Ovary (tissue), 9 donors: Measurements from ENCODE around the gene HOATZ. TPM values are rescaled to one million over a fixed set of nuclear protein-coding genes. Genes with fewer than 3 reads are reported as not detected.

Experiments
- DNase-seq, 5 donors: peaks; one replicate each; pipeline ENCODE4 v3.0.0-alpha.2; 2019 to 2020
- H3K27ac ChIP-seq, 2 donors: fragments of 200-600 bp; one replicate each; pipeline versions ENCODE4 v1.5.1 to v1.8.0; 2019 to 2022
- H3K27me3 ChIP-seq: fragments of 200-600 bp; one replicate; pipeline ENCODE4 v1.8.0; 2022
- H3K36me3 ChIP-seq: fragments of 200-600 bp; sonication (generic); one replicate; pipeline ENCODE4 v1.5.1; 2019
- H3K4me1 ChIP-seq: one replicate; pipeline ENCODE4 v1.8.1; 2013; ENCODE audit warnings: mild to moderate bottlenecking, moderate library complexity; ENCODE audit not compliant: insufficient read depth
- H3K4me3 ChIP-seq: fragments of 200-600 bp; sonication (generic); one replicate; pipeline ENCODE4 v1.5.1; 2017
- H3K9me3 ChIP-seq, 2 donors: fragments of 200-600 bp in 1 of 2; sonication (generic) in 1 of 2; one replicate each; pipeline versions ENCODE4 v1.5.1 to v1.8.1; 2013 to 2019; ENCODE audit warnings: mild to moderate bottlenecking in 1 of 2, moderate library complexity in 1 of 2
- CTCF ChIP-seq, 3 donors: fragments of 450-650 bp in 2 of 3; fragments of 200-600 bp in 1 of 3; IDR thresholded peaks; one replicate each; pipeline versions ENCODE4 v1.5.1 to v1.8.0; 2016 to 2022; ENCODE audit warnings: antibody characterized with exemption in 3 of 3, mild to moderate bottlenecking in 1 of 3
- EP300 ChIP-seq: sonication (generic); formaldehyde crosslinking; IDR thresholded peaks from one replicate; pipeline ENCODE4 v1.6.1; 2017; ENCODE audit warnings: antibody characterized with exemption
- POLR2A ChIP-seq: fragments of 450-650 bp; IDR thresholded peaks from one replicate; pipeline ENCODE4 v1.6.1; 2017; ENCODE audit warnings: antibody characterized with exemption, mild to moderate bottlenecking, moderate library complexity
- WGBS, 3 donors: extraction: QIAGEN DNeasy Blood & Tissue Kit in 1 of 3; methylation state at CpG; one replicate each; pipeline versions ENCODE4 v1.1.5 to v1.1.7; 2013 to 2017; 5-methylcytosine and 5-hydroxymethylcytosine counted together
- intact Hi-C, 4 donors: fragments of 100-400 bp; cut with DNase I; formaldehyde crosslinking; loops; one replicate each; pipeline versions ENCODE4 v1.11.0 to v1.15.1; 2022 to 2023
- polyA plus RNA-seq, 2 donors: library from polyadenylated mRNA; stranded (reverse); fragments of 200-250 nt in 1 of 2; fragments of 350-450 nt in 1 of 2; fragmentation: Illumina TruSeq in 1 of 2; extraction: RNeasy Lipid Tissue Mini Kit (QIAGEN cat#74804) in 1 of 2; gene quantifications; one replicate each; pipeline ENCODE4 v1.2.3, GENCODE V29; 2013 to 2014
- total RNA-seq, 7 donors: library from RNA; depleted of rRNA in 2 of 7; stranded (reverse); fragments of >200 nt in 2 of 7; fragmentation: NEBNext Ultra II Directional in 3 of 7; extraction: Animal tissue kit (Norgen Biotek cat#: 25700) in 3 of 7; gene quantifications; one replicate each; pipeline versions ENCODE4 v1.1.0 to v1.2.4, GENCODE V29; 2016 to 2023
- donor health status: DM: no; HTN: no; CAD: no; lungs with moderate emphysema.
- donor health status: DM: no; HTN: no; CAD: no.
- donor health status: Bipolar disorder and iron deficiency.
- donor health status: DM: yes; HTN: yes; CAD: no.
- donor health status: DM: no; HTN: no; CAD: no.
- donor health status: DM: yes; HTN: yes; CAD: no.

Gene HOATZ
- total and polyA plus RNA-seq, 9 donors: 0.34 to 30.8 (median 1.9) TPM; not detected in 3

GRCh38 chr11:111513240-111513605 lies 1.4 kb upstream of the HOATZ start:
- Histone ChIP-seq H3K36me3 (no peaks in the 10 kb centered on the region), H3K4me1 (peaks cover 6% of the 10 kb centered on the region), H3K27ac (no peak overlapping the region), H3K4me3 (no peak overlapping the region), H3K9me3 (no peaks in the 10 kb centered on the region), H3K27me3 (peaks cover 3% of the 10 kb centered on the region)
- WGBS, 3 donors: 29 to 34% (median 33%) methylated on average over 6 of the region's 6 CpGs
- no peak for TF ChIP-seq EP300
- DNase-seq: no peak
- intact Hi-C loops: no loop called here

GRCh38 chr11:111515591-111515990 lies 1.0 kb downstream of the HOATZ start:
- Histone ChIP-seq H3K4me3 (no peak overlapping the region), H3K27ac (no peak overlapping the region), H3K9me3 (no peaks in the 10 kb centered on the region), H3K4me1 (peaks cover 6% of the 10 kb centered on the region), H3K36me3 (no peaks in the 10 kb centered on the region), H3K27me3 (peaks cover 3% of the 10 kb centered on the region)
- intact Hi-C loops: no loop called here
- no peak for DNase-seq
- WGBS, 3 donors: 92 to 95% (median 93%) methylated on average over 2 of the region's 2 CpGs
- no peak for TF ChIP-seq CTCF (IDR thresholded peaks at IDR 0.05)
- TF ChIP-seq EP300: no peak
- TF ChIP-seq POLR2A: no peak

GRCh38 chr11:111518668-111519067 lies 4.1 kb downstream of the HOATZ start:
- TF ChIP-seq CTCF (IDR thresholded peaks at IDR 0.05) (no peak), EP300 (no peak), POLR2A (no peak)
- no peaks in the 10 kb centered on the region for H3K27me3 ChIP-seq
- H3K4me1 ChIP-seq: no peaks in the 10 kb centered on the region
- no peak overlapping the region for H3K4me3 ChIP-seq
- intact Hi-C loops: no loop called here
- H3K9me3 ChIP-seq: no peaks in the 10 kb centered on the region
- no peak for DNase-seq
- no peak overlapping the region for H3K27ac ChIP-seq
- 61 to 76% (median 70%) methylated on average over 1 of the region's 1 CpG for WGBS, 3 donors
- no peaks in the 10 kb centered on the region for H3K36me3 ChIP-seq

- Histone ChIP-seq H3K9me3 (no peaks in the 10 kb centered on the region), H3K4me3 (no peak overlapping the region), H3K27ac (no peak overlapping the region), H3K4me1 (no peaks in the 10 kb centered on the region), H3K27me3 (no peaks in the 10 kb centered on the region), H3K36me3 (no peaks in the 10 kb centered on the region)
- intact Hi-C loops: no loop called here
- WGBS, 3 donors: 95 to 99% (median 96%) methylated on average over 2 of the region's 2 CpGs
- DNase-seq: no peak
- TF ChIP-seq POLR2A (no peak), CTCF (IDR thresholded peaks at IDR 0.05) (no peak), EP300 (no peak)
These were observed 6.0 kb downstream of the HOATZ start for GRCh38 chr11:111520560-111520959.

GRCh38 chr11:111521135-111521534 lies 6.6 kb downstream of the HOATZ start:
- 62 to 77% (median 69%) methylated on average over 2 of the region's 2 CpGs for WGBS, 3 donors
- no peak overlapping the region for H3K27ac ChIP-seq
- no peaks in the 10 kb centered on the region for H3K9me3 ChIP-seq
- no peaks in the 10 kb centered on the region for H3K27me3 ChIP-seq
- DNase-seq: no peak
- no peaks in the 10 kb centered on the region for H3K4me1 ChIP-seq
- no peak overlapping the region for H3K4me3 ChIP-seq
- H3K36me3 ChIP-seq: no peaks in the 10 kb centered on the region
- TF ChIP-seq CTCF (IDR thresholded peaks at IDR 0.05): no peak
- intact Hi-C loops: no loop called here
